Hindlimb muscle (tissue), 1 donor: Measurements from ENCODE around the gene SIL1. TPM values are rescaled to one million over a fixed set of nuclear protein-coding genes. Genes with fewer than 3 reads are reported as not detected.
"Not testable (repeated sequence)": the region's sequence is repeated elsewhere in the genome, so short reads cannot be mapped to it uniquely, and the experiment has no call there.

Experiments used
- DNase-seq: peaks from one replicate; pipeline ENCODE4 v3.0.0-alpha.2; 2013
- polyA plus RNA-seq: library from polyadenylated mRNA; unstranded; fragments of 120-200 nt; gene quantifications from one replicate; pipeline ENCODE4 v1.2.1, GENCODE V29; 2013; ENCODE audit not compliant: insufficient read length

Gene SIL1
- 27.9 TPM for polyA plus RNA-seq

GRCh38 chr5:139197710-139198669 lies at the start of gene SIL1:
Gene SIL1 (minus strand): TSS chr5:139198368. CDS start chr5:139127843, 70,525 bp downstream.
- peak; percentile 97 for DNase-seq

GRCh38 chr5:139246394-139246793 lies 48.2 kb upstream of the SIL1 start:
- no peak for DNase-seq

GRCh38 chr5:139245637-139246339 lies 47.6 kb upstream of the SIL1 start:
- DNase-seq: no peak

GRCh38 chr5:139243425-139243970 lies 45.3 kb upstream of the SIL1 start:
- no peak for DNase-seq

GRCh38 chr5:139241139-139241538 lies 43.0 kb upstream of the SIL1 start:
- no peak for DNase-seq

- no peak for DNase-seq
Observed at GRCh38 chr5:139236479-139236878, 38.3 kb upstream of the SIL1 start.

GRCh38 chr5:139232147-139232724 lies 34.1 kb upstream of the SIL1 start:
- no peak for DNase-seq

- no peak for DNase-seq
Observed at GRCh38 chr5:139228201-139228803, 30.1 kb upstream of the SIL1 start.

GRCh38 chr5:139226131-139226530 lies 28.0 kb upstream of the SIL1 start:
- DNase-seq: no peak

GRCh38 chr5:139223481-139223880 lies 25.3 kb upstream of the SIL1 start:
- no peak for DNase-seq

GRCh38 chr5:139222346-139222745 lies 24.2 kb upstream of the SIL1 start:
- DNase-seq: no peak

- DNase-seq: not testable (repeated sequence)
Observed at GRCh38 chr5:139218038-139218437, 19.9 kb upstream of the SIL1 start.

- DNase-seq: no peak
Observed at GRCh38 chr5:139215107-139215975, 17.2 kb upstream of the SIL1 start.

GRCh38 chr5:139214646-139215045 lies 16.5 kb upstream of the SIL1 start:
- no peak for DNase-seq

- no peak for DNase-seq
Observed at GRCh38 chr5:139212906-139213305, 14.7 kb upstream of the SIL1 start.

- no peak for DNase-seq
Observed at GRCh38 chr5:139212486-139212885, 14.3 kb upstream of the SIL1 start.

GRCh38 chr5:139210585-139210984 lies 12.4 kb upstream of the SIL1 start:
- DNase-seq: no peak

GRCh38 chr5:139207297-139208000 lies 9.3 kb upstream of the SIL1 start:
- DNase-seq: no peak

GRCh38 chr5:139205586-139205985 lies 7.4 kb upstream of the SIL1 start:
- DNase-seq: no peak

- no peak for DNase-seq
Observed at GRCh38 chr5:139205124-139205523, 7.0 kb upstream of the SIL1 start.

GRCh38 chr5:139204196-139204595 lies 6.0 kb upstream of the SIL1 start:
- no peak for DNase-seq
